NOMO-1 treated with dmso at 0.1 percent for 144 hours (cell line): ENCODE results near the gene CYB561D1.

Source experiments
- DNase-seq: peaks from one replicate; lab custom pipeline; 2025; ENCODE audit not compliant: unreplicated experiment; lab: John Stamatoyannopoulos, UW

The CYB561D1 gene

DNA sequence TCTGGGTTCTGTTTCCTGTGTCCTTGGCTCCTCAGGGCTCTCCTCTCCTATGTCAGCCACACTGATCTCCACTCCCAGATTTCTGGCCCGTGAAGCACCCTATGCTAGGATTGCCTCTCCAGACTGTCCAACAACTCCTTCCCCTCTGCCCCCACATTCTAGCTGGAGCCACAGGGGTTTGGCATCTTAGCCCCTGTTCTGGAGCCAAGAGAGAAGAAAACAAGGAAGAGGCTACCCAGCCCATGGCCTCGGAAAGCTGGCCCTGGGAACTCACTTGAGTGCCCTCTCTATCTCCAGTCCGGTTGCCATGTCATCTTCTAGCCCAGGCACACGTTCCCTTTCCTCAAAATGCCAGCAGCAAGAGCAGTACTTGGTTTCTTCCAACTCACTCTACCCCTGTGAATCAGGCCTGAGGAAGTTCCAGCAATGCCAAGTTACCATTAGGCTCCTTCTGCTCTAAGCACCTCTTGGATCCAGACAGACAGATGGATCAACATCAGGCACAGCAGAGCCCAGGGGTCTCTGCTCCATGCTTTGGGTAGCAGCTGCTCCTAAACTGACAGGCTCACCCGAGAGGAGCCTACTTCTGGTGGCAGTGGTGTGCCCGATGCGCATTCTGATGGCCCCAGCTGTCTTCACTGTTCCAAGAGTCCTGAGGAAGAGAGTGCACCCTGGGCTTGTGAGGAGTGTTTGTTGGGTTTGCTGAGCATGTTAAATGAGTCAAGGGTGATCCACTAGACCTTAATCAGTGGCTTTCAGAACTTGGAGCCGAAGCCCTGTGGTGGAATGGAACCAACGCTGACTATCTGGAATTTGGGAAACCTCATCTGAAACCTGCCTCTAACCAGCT, 34.2 kb downstream of the CYB561D1 start:
- no peak for DNase-seq

DNA sequence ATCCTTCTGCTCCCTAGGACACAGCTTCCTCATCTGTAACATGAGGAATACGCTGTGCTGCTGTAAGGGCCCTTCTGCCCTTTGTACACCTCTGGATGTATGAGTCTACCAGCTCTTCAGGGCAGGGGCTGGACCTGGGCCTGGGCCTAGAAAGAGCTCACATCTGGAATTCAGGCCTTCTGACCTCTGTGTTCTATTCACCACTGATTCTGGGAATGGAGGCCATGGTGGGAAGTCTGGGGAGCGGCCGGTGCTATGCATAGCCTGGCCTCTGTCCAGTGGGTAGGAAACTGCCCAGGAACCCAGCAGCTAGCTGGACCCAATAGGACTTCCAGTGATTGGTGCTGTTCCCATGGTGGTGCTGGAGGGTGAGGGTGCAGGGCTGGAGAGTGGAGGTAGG, 34.8 kb downstream of the CYB561D1 start:
- no peak for DNase-seq

DNA sequence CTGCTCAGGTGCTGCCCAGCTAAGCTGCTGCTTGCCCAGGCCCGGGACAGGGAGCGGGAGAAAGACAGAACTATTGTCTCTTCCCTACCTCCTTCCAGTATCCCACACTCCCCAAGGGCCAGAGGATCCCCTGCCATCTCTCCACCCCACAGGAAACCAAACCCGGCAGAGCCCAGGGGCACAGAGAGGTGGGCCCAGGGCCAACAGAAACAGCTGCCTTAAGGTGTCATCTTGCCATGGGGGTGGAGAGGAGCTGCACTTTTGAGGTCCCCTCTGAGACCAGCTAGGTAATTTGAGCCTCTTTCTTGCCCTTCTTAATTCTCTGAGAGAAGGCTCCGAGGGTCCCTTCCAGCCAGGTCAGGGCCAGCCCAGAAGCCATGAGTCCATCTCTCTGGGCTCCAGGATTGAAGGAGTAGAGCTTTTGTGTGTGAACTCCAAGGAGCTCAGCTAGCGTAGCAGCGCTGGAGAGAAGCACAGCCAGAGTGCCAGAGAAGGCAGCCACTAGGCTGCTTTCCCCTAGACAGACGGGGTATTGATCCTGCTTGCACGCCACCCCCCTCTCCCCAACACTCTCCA, 36.1 kb downstream of the CYB561D1 start:
- no peak for DNase-seq

DNA sequence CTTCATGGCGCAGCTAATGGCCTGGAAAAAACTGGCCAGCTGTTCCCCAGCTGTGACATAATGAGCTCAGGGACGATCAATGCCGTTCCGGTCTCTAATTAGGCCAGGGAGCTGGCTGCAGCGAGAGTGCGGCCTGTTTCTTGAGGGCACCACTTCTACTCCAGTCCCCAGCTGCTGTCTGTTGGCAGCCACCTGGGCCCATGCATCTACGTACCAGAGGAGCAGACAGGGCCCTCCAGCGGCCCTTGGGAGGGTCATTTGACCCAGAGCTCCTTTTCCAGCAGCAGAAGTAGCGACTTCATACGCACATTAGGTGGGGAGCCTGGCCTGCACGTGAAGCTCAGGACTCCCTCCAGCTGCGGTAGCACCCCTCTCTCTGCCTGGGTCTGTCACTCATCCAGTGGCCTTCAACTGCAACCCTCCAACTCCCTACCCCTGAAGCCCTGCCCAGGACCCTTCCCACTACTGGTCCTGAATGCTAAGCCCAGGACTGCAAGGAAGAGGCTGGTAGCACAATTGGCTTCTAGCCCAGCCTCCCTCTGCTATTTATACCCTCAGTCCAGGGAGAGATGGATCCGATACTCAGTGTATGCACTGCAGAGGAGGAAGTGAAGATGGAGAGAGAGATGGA, 36.7 kb downstream of the CYB561D1 start:
- no peak for DNase-seq

- DNase-seq = no peak
Measured at GRCh38 chr1:109531380-109531779, 37.5 kb downstream of the CYB561D1 start.

GRCh38 chr1:109531826-109532364, 38.0 kb downstream of the CYB561D1 start:
- no peak for DNase-seq

- peak; percentile 41 for DNase-seq
Measured at GRCh38 chr1:109532365-109533136, 38.7 kb downstream of the CYB561D1 start.

DNA sequence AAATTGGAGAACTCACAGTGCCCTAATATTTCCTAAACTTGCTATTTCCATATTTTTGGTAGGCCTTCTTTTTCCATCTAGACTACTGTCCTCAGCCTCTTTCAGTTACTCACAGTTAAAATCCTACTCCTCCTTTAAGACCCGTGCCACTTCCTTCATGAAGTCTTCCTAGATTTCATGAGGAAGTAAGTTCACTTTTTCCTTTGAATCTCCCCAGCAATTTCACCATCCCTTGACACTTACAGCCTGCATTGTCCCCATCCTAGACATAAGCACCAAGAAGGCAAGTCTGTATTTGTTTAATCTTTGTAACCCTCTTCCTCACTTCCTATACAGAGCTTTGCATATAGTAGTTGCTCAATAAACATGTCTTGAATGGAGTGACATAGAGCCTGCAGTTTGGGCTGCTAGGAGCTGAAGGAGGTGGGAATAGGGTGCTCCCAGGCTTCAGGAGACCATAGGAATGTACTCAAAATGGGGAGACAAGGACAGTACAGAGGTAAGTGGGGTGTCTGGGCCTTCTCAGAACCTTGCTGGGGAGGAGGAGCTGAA, 40.5 kb downstream of the CYB561D1 start:
- DNase-seq = no peak

GRCh38 chr1:109535481-109535880, 41.6 kb downstream of the CYB561D1 start:
- no peak for DNase-seq

GRCh38 chr1:109535971-109536491, 42.1 kb downstream of the CYB561D1 start:
- no peak for DNase-seq

DNA sequence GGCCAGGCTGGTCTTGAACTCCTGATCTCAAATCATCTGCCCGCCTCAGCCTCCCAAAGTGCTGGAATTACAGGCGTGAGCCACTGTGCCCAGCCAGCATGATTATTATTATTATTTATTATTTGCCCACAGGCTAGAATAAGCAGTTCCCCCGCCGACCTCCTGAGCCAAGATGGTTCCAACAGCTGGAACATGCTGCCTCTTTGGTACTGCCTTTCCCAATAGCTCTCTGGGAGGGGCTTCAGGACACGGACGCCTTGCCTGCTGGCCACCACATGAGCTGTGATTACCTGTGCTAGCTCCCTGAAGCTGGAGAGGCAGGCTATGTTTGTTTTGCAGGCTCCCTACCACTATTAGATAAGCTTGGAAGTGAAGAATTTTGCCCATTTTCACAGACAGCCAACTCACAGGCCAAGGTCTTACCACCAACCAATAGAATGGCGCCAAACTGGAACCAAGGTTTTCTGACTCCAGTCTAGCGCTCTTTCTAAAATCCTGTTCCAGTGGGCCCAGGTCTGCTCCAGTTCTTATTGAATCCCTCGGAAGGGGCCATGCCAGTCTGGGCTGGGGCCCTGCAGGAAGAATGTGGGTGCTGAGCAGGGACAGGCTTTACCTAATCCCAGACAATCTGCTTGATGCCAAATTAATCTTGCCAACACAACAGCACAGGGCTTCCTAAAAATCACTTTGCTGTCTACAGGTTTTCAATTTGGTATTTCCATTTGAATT, 43.7 kb downstream of the CYB561D1 start:
- DNase-seq = no peak

DNA sequence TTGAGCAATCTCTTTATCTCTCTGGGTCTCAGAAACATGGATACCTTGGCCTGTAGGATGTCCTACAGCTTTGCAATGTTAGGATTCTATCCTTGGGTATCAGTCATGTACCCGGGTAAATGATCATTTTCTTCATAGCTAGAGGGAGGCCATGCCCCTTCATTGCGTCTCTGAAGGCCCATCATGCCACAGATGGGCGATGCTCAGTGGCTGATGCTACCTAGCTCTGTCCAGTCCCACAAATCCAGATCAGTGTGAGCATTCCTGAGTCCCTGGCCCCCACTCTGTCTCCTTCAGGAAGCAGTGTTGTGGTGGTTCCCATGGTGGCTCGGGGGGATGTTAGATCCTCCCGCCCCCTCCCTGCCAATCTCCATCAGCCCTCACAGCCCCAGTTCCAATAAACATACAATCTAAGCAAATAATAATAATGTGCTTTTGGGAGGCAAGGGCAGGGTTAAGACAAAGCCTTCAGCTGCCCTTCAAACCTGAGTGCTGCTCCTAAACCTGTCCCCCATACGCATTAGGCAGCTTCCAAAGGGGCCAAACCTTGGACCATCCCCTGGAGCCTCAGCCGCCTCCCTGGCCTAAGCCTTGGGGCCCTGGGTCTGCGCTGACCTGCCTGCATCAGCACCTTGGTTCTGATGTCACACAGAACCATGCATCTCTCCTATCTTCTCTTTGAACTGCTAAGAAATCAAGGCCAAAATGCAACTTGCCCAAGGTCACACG, 45.1 kb downstream of the CYB561D1 start:
- DNase-seq = no peak

DNA sequence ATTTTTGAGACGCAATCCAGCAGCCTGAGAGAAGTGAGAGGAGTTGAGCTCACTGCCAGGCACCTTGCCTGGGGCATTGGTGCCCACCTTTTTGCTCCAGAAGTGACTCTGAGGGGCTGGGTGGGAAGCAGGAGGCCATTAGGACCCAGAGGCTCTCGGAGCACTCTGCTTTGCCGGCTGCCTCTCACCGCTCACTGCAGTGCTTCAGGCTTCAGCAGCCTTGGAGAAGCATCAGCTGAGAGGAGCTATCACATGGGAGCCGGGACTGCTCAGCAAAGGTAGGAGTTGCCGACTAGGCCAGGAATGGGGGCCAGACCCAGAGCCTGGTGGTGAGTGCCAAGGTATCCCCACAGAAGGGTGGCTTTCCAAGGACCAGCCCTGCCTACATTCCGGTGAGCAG, 45.8 kb downstream of the CYB561D1 start, which contains the start of gene GPR61:
Gene GPR61 (plus strand): TSS at position 197 of the 400 bp plus-strand sequence. CDS start 3,151 bp downstream, outside the sequence.
- no peak for DNase-seq

DNA sequence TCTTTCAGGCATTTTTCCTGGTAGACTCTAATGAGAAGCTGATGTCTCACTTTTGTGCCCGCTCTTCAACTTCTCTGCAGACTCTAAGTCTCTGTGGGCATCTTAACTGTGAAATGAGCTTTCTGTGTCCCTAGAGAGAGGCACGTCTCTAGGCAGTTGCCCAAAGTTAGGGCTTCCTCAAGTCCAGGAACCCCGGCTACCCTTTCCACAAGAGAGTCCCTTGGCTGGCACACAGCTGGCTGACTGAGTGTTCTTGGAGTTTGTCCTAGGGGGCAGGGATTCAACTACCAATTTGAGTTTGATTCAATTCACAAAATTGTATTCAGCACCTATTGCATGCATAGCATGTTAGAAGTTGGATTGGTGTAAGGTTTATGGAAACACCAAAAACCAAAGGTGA, 47.2 kb downstream of the CYB561D1 start:
- no peak for DNase-seq

GRCh38 chr1:109542657-109543056, 48.8 kb downstream of the CYB561D1 start:
- no peak for DNase-seq

DNA sequence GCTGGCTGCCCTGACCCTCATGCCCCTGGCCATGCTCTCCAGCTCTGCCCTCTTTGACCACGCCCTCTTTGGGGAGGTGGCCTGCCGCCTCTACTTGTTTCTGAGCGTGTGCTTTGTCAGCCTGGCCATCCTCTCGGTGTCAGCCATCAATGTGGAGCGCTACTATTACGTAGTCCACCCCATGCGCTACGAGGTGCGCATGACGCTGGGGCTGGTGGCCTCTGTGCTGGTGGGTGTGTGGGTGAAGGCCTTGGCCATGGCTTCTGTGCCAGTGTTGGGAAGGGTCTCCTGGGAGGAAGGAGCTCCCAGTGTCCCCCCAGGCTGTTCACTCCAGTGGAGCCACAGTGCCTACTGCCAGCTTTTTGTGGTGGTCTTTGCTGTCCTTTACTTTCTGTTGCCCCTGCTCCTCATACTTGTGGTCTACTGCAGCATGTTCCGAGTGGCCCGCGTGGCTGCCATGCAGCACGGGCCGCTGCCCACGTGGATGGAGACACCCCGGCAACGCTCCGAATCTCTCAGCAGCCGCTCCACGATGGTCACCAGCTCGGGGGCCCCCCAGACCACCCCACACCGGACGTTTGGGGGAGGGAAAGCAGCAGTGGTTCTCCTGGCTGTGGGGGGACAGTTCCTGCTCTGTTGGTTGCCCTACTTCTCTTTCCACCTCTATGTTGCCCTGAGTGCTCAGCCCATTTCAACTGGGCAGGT, 49.5 kb downstream of the CYB561D1 start:
- no peak for DNase-seq

- DNase-seq = no peak
Measured at GRCh38 chr1:109543988-109544735, 50.3 kb downstream of the CYB561D1 start.
